Skeletal muscle satellite cell (primary cell): Measurements from ENCODE around the gene RING1. TPM values are rescaled to one million over a fixed set of nuclear protein-coding genes. Genes with fewer than 3 reads are reported as not detected.

Experiments
- H3K27me3 ChIP-seq: 2 replicates; pipeline ENCODE4 v1.7.0; 2013; ENCODE audit warnings: low read length; ENCODE audit not compliant: control insufficient read depth, insufficient read depth
- H3K36me3 ChIP-seq: 2 replicates; pipeline ENCODE4 v1.7.0; 2013; ENCODE audit warnings: mild to moderate bottlenecking, control low read depth, low read length; ENCODE audit not compliant: insufficient read depth
- H3K4me1 ChIP-seq: 2 replicates; pipeline ENCODE4 v1.7.0; 2013; ENCODE audit warnings: low read length; ENCODE audit not compliant: control insufficient read depth, insufficient read depth
- H3K4me2 ChIP-seq: 2 replicates; pipeline ENCODE4 v1.7.0; 2013; ENCODE audit warnings: mild to moderate bottlenecking, low read length
- H3K4me3 ChIP-seq: 2 replicates; pipeline ENCODE4 v1.7.0; 2013; ENCODE audit warnings: low read length
- H3K9ac ChIP-seq: 2 replicates; pipeline ENCODE4 v1.7.0; 2013; ENCODE audit warnings: mild to moderate bottlenecking, low read depth, low read length, moderate library complexity
- H3K9me3 ChIP-seq: replicated peaks from 2 replicates; pipeline ENCODE4 v1.7.0; 2013; ENCODE audit warnings: mild to moderate bottlenecking, control low read depth, low read length
- total RNA-seq: library from RNA; depleted of rRNA; stranded (reverse); fragments of >200 nt; gene quantifications from 2 replicates; pipeline ENCODE4 v1.2.3, GENCODE V29; 2012; rRNA removed

RING1 gene
- total RNA-seq, result 19.4 and 20.0 TPM in 2 replicates

DNA sequence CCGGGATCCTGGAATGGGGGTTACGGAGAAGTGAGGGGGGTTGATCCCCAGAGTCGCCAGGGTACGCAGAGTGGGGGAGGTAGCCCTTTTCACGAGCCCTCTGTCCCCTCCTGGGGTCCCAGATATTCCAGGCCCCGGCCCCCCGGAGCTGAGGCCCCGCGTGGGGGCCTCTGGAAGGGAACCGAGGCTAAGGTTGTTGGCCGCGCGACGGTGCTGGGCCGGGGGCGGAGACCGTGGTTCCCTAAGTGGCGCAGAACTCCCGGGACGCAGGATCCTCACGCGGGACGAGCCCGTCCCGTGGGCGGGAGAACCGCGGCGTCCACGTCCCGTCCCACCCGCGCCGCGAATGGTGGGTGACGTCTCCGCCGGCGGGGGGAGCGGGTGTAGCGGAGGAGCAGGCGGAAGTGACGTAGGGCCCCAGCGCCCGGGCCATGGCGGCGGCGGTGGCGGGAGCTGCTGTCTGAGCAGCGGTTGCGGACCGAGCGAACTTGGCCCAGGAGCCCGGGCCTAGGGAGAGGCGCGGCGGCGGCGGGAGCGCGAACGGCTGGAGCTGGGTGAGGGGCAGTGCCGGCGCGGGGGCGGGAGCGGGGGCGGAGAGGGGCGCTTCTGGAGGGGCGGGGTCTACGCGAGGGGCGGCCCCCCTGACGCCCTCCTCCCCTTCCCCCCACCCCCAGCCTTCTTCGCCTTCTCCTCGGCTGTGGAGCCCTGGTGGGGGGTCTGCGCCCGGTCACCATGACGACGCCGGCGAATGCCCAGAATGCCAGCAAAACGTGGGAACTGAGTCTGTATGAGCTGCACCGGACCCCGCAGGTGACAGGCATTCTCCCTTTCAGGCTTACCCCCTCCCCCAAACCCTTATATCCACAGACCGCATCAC, at the start of gene RING1:
Gene RING1, plus strand, starts transcription at position 410 of the 877 bp plus-strand sequence. Its CDS starts 323 bp downstream, at position 733.
- Histone ChIP-seq H3K4me1 (peaks cover 49% of the 10 kb centered on the region), H3K36me3 (peaks cover 25% of the 10 kb centered on the region), H3K27me3 (peaks cover 6% of the 10 kb centered on the region), H3K4me2 (peak within 1 kb of the TSS; percentile 100), H3K9me3 (no peaks in the 10 kb centered on the region), H3K9ac (peak within 1 kb of the TSS; percentile 100), H3K4me3 (peak within 1 kb of the TSS; percentile 90)

DNA sequence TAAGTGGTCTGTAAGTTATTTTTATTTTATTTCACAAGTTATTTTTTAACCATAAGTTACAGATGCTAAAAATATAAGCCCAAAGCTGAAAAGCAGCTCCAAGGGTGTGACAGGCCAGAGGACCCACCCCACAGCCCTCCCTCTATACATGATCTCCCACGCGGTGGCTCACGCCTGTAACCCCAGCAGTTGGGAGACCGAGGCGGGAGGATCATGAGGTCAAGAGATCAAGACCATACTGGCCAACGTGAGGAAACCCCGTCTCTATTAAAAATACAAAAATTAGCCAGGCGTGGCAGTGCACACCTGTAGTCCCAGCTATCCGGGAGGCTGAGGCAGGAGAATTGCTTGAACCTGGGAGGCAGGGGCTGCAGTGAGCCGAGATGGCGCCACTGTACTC, 48.2 kb upstream of the RING1 start:
- peaks cover 17% of the 10 kb centered on the region for H3K4me1 ChIP-seq
- H3K9me3 ChIP-seq, result no peaks in the 10 kb centered on the region
- H3K9ac ChIP-seq, result no peak overlapping the region
- H3K4me3 ChIP-seq, result no peak overlapping the region
- peaks cover 14% of the 10 kb centered on the region for H3K27me3 ChIP-seq
- no peak overlapping the region for H3K4me2 ChIP-seq
- no peaks in the 10 kb centered on the region for H3K36me3 ChIP-seq

DNA sequence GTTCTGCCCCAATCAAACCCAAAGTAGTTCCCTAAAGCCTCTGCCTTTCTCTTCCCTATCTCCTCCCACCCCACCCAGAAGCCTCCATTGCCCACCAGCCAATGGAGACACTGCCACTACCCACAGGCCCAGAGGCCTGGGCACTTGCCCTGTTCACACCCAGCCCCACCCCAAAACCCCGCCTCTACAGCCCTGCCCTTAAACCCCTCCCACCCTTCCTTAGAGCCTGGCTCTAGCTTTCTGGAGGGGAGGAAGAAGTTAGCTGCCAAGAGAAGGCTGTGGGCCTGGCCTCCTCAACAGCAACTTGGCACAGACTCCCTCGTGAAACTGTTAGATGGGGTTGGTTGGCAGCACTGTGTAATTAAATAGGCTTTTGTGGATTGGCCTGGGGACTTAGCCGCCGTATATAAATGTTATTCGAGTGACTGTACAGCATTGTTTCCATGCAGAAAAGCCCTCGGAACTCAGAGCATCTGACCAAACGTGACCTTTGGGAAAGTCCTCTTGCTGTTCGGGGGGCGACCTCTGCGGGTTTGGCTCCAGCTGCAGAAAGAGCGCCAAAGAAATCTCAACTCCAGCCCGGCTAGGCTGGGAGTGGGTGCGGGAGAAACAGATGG, 47.5 kb upstream of the RING1 start:
- Histone ChIP-seq H3K9me3 (no peaks in the 10 kb centered on the region), H3K9ac (peak overlapping the region; percentile 76), H3K36me3 (no peaks in the 10 kb centered on the region), H3K4me1 (peaks cover 17% of the 10 kb centered on the region), H3K4me2 (peak overlapping the region; percentile 90), H3K27me3 (peaks cover 14% of the 10 kb centered on the region), H3K4me3 (peak overlapping the region; percentile 70)

DNA sequence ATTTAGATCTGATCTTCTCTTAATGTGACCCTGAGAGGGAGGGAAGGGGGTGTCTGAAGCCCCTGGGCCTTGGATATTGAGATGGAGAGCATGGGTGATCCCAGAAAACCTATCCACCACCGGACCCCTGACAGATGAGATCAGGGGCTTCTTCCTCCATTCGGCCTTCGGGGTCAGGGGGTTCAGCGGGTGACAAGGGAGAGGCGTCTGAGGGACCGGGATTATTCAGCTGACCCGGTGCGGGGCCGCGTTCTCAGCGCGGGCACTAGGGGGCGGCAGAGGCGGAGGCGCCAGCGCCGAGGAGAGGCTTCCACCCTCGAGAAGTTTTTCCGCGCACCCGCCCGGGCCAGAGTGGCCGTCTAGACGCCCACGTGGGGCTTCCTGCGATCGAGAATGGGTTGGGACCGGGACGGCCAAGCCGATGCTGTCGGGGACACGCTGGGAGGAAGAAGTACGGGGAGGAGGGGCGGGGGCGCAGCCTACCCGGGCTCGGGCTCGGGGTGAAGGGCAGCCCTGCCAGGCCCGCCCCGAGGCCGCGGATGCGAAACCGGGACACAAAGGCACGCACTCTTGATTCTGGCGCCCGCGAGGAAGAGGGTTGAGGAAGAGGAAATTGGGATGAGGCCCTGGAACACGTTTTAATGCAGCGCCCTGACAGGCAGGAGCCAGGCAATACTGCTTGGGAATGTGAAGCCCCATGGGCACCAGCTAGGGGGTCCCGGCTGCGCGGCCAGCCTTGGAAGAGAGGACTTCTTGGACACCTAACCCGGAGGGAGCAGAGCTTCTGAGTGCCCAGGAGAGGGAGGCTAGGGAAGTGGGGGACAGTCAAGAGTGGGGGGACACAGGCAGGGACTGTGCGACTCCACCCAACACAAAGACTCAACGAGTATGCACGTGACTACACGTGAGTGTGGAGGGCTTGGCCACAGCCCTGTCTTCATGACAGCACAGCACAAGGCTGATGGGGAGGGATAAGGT, 46.7 kb upstream of the RING1 start:
- Histone ChIP-seq H3K4me3 (peak overlapping the region; percentile 70), H3K4me1 (peaks cover 17% of the 10 kb centered on the region), H3K9ac (peak overlapping the region; percentile 76), H3K27me3 (peaks cover 17% of the 10 kb centered on the region), H3K4me2 (peak overlapping the region; percentile 90), H3K9me3 (no peaks in the 10 kb centered on the region), H3K36me3 (no peaks in the 10 kb centered on the region)

DNA sequence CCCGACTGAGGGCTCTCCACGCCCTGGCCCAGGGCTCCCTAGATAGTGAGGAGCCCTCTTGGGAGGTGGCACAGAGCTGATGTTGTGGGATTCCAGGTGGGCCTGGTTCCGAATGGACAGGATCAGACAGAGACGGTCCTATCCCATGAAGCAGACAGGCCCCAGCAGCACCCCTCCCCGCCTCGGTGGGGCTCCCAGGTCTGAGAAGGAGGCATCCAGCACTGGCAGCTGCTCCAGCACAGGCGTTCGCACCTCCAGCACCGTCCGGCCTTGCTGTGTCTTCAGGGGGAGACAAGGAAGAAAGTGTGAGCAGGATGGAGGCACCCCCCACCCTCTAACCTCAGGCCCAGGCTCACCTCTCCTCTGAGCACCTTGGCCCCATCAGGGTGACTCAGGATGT, 44.8 kb upstream of the RING1 start:
- no peak overlapping the region for H3K9ac ChIP-seq
- no peak overlapping the region for H3K4me2 ChIP-seq
- peaks cover 17% of the 10 kb centered on the region for H3K4me1 ChIP-seq
- no peaks in the 10 kb centered on the region for H3K9me3 ChIP-seq
- H3K4me3 ChIP-seq, result no peak overlapping the region
- H3K27me3 ChIP-seq, result peaks cover 17% of the 10 kb centered on the region
- H3K36me3 ChIP-seq, result no peaks in the 10 kb centered on the region

DNA sequence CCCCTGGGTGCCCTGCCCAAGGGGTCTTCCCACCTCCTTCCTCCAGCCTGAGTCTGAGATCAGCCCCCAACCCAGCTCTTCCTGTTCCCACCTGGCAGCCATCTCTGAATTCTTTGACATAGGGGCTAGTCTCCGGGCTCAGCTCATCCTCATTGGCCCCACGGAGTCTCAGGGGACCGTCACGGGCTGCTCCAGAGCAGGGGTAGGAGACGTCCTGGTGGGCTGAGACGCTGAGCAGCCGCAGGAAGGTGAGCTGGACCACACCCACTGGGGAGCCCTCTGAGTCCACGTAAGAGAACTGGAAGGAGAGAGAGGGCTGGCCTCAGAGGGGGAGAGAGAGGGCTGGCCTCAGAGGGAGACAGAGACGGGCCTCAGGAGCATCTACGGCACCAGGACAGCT, 44.1 kb upstream of the RING1 start:
- Histone ChIP-seq H3K9me3 (no peaks in the 10 kb centered on the region), H3K4me3 (no peak overlapping the region), H3K4me2 (no peak overlapping the region), H3K9ac (no peak overlapping the region), H3K36me3 (no peaks in the 10 kb centered on the region), H3K27me3 (peaks cover 12% of the 10 kb centered on the region), H3K4me1 (peaks cover 17% of the 10 kb centered on the region)

DNA sequence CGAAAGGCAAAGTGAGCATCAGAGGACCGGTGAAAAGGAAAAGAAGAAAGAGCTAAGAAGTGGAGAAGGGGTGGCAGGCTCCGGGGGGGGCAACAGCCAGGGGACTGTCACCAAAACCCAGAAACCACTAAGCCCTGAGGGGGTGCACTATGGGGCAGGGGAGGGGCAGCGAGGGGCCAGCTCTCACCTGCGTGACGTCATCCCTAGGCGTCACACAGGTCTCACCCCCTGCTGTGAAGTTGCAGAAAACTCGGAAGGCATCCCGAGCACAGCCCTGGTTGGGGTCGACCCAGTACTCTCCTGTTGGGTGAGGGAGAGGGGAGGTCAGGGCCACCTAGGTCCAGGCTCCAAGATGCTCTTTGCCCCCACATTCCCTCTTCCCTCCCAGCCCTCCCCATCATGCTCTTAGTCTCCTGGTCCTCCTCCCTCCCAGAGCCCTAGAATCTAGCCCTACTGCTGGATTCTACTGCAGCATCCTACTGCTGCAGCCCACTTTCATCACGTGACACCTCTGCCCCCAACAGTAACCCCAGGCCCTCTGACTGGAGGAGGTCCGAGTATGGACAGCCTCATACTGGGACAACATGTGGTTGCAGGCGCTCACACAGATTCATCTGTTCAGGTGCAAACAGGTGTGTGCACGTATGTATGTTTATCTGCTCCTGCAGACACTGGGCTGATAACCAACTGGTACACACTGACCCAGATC, 43.5 kb upstream of the RING1 start:
- no peak overlapping the region for H3K4me2 ChIP-seq
- H3K9ac ChIP-seq, result no peak overlapping the region
- no peak overlapping the region for H3K4me3 ChIP-seq
- H3K4me1 ChIP-seq, result peaks cover 17% of the 10 kb centered on the region
- H3K36me3 ChIP-seq, result no peaks in the 10 kb centered on the region
- H3K9me3 ChIP-seq, result no peaks in the 10 kb centered on the region
- peaks cover 12% of the 10 kb centered on the region for H3K27me3 ChIP-seq

DNA sequence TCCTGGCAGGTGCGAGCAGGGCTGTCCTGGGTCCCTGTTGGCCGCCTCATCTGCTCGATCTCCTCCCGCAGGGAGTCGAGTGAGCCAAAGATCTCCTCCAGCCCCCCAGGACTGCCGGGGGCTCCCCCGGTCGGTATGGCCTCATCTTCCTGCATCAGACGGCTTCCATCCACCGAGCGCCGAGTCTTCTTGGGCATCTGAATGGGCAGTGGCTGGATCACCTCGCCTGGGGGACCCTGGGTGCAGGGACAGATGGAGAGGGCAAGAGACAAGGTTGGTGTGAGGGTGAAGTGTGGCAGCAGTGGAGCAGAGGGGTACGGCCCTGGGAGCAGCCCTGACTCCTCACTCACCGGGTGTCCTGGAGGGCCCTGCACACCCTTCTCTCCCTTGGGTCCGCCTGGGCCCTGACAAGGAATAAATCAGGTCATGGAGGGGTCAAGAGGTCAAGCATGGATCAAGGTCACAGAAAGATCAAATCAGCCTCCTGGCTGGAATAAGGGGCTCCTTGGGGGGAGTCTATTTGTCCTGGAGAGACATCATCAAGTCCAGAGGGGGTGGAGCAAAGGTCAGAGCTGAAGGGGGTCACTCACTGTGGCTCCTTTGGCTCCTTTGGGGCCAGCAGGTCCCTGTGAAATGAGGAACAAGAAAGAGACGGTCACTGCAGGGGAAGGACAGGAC, 42.6 kb upstream of the RING1 start:
- H3K4me3 ChIP-seq, result no peak overlapping the region
- no peaks in the 10 kb centered on the region for H3K9me3 ChIP-seq
- no peak overlapping the region for H3K4me2 ChIP-seq
- peaks cover 13% of the 10 kb centered on the region for H3K4me1 ChIP-seq
- H3K36me3 ChIP-seq, result no peaks in the 10 kb centered on the region
- H3K9ac ChIP-seq, result no peak overlapping the region
- H3K27me3 ChIP-seq, result peaks cover 12% of the 10 kb centered on the region

DNA sequence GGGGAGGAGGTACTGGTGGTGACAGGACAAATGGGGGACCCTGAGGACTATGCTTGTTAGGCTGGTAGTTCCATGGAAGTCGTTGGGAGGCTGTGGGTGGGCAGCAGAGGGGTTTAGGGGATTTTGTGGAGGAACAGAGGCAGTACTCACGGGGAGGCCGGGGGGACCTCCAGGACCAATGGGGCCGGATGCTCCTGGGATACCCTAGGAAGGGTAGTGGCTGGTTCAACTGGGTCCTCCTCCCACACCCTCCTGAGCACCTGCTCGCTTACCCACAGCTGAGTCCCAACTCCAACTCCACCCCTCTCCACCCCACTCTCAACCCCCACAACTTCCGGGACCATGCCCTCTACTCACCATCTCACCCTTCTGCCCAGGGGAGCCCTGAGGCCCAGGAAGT, 41.9 kb upstream of the RING1 start:
- H3K4me3 ChIP-seq, result no peak overlapping the region
- H3K4me1 ChIP-seq, result peaks cover 7% of the 10 kb centered on the region
- H3K27me3 ChIP-seq, result peaks cover 12% of the 10 kb centered on the region
- H3K4me2 ChIP-seq, result no peak overlapping the region
- no peaks in the 10 kb centered on the region for H3K36me3 ChIP-seq
- H3K9me3 ChIP-seq, result no peaks in the 10 kb centered on the region
- no peak overlapping the region for H3K9ac ChIP-seq

DNA sequence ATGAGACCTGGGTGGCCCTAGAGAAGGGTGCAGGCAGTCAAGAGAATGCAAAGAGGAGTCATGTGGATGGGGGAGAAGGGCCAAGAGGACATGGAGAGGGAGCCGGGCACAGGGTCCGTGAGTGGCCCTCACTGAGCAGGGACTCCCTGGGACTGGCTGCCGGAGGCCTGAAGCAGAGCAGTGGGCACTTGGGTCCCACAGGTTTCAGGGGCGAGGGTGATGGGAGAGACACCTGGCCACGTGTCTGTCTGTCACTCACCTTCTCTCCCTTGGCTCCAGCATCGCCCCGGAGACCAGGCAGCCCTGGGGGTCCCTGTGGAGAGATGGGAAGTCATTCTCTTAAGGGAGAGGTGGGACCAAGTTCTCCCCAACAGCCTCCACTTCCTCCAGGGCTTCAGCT, 41.5 kb upstream of the RING1 start:
- Histone ChIP-seq H3K4me3 (no peak overlapping the region), H3K27me3 (peaks cover 12% of the 10 kb centered on the region), H3K9ac (no peak overlapping the region), H3K4me2 (no peak overlapping the region), H3K9me3 (no peaks in the 10 kb centered on the region), H3K36me3 (no peaks in the 10 kb centered on the region), H3K4me1 (peaks cover 4% of the 10 kb centered on the region)
